Measurements from ENCODE around the gene SERF2.

SERF2 gene

DNA sequence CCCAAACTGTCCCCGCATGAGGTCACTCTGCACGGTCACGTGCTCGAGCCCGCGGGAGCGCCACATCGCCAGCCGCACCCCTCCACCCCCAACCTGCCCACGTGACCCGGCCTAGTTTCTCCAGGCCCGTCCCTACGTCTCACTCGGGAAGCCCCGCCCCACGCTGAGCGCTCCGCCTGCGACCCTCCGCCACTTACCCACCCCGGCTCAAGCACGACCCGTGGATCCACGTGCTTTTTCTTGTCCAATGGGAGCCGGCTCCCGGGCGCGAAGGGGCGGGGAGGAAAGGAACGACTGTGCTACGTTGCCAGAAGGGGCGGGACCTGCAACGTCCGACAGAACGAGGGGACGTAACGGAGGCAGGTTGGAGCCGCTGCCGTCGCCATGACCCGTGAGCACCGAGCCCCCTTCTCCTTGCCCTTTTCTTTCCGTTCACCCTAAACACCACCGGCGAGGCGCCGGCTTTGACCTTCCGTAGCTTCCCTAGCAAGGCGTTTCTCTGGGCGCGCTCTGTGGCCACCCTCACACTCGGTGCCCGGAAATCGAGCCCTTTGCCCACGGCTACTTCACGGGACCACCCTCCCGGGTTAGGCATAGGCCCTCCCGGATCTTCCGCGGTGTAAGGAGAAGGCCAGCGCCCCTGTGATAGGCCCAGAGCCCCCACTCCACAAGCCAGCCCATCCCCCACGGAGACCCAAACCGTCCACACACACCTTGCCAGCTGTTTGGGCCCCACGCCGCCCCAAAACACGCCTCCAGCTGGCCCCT is at the start of gene SERF2:
SERF2 (plus strand) TSS at position 328 of the 768 bp plus-strand sequence; CDS start at position 385, 57 bp downstream.
- peak; percentile 100 for DNase-seq (ENCODE audit: low spot score)

DNA sequence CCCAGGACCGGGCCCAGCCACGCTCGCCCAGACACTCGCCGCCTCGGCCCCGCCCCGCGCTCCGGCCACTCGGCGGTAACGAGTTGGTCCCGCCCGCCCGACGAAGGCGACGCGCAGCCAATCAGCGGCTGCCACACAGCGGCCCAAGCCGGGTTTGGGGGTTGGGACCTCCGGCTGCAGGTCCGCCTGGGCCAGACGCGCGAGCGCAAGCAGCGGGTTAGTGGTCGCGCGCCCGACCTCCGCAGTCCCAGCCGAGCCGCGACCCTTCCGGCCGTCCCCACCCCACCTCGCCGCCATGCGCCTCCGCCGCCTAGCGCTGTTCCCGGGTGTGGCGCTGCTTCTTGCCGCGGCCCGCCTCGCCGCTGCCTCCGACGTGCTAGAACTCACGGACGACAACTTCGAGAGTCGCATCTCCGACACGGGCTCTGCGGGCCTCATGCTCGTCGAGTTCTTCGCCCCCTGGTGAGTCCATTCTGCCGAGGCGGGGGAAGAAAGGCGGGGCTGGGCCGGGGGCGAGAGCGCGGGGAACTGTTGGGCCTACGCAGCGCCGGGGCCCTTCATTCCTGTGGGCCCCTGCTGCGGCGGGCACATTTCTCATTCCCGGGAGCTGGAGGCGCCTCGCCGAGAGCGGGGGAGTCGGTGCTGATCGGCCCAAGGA is 45.7 kb upstream of the SERF2 start, which contains the start of gene PDIA3:
PDIA3 (plus strand) TSS at position 194 of the 658 bp plus-strand sequence; CDS start at position 296, 102 bp downstream.
- peak; percentile 98 for DNase-seq (ENCODE audit: low spot score)

DNA sequence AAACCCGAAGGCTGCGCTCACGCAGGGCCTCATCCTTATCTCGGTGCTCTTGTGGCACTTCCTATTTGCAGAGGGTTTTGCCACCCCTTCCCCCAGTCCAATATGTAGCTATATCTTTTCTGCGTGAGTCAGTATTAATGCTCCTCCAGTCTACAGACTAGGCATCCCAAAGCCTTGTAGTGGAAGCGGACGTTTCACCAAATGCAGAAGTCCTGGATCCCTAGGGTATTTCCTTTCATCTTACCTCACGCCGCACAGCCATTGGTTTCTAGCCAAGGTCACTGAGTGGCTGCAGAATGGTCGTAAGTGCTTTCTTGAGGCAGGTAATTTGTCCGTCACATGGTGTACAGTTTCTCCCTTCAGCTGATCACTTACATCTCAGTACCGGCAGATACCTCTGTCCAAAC is 45.2 kb upstream of the SERF2 start:
- peak; percentile 11 for DNase-seq (ENCODE audit: low spot score)

DNA sequence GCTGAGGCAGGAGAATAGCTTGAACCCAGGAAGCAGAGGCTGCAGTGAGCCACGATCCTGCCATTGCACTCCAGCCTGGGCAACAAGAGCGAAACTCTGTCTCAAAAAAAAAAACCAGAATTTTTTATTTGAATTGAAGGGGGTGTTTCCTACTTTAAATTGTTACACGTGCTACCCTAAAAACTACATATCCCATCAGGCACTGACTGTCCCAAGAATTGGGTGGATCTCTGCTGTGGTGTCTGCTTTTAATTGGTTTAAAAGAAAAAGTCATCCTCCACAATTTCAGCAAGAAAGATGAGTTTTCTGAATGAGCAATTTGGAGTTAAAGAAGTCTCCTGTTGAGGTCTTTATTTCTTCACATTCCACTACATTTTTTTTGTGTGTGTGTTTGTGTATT is 43.7 kb upstream of the SERF2 start:
- DNase-seq (ENCODE audit: low spot score): no peak

DNA sequence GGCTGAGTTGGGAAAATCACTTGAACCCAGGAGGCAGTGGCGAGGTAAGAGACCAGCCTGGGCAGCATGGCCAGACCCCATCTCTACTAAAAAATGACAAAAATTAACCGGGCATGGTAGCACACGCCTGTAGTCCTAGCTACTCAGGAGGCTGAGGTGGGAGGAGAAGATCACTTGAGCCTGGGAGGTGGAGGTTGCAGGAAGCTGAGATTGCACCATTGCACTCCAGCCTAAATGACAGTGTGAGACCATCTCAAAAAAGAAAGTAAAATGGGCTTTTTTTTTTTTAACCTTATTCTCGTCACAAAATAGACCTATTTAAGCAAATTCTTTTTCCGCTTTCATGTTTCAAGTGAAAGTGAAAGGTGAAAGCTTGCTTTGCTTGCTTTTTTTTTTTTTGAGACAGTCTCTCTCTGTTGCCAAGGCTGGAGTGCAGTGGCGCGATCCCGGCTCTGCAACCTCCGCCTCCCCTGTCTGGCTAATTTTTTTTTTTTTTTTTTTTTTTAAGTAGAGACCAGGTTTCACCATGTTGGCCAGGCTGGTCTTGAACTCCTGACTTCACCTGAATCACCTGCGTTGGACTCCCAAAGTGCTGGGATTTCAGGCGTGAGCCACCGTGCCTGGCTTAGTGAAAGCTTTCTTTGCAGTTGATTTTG is 42.3 kb upstream of the SERF2 start:
- no peak for DNase-seq (ENCODE audit: low spot score)

DNA sequence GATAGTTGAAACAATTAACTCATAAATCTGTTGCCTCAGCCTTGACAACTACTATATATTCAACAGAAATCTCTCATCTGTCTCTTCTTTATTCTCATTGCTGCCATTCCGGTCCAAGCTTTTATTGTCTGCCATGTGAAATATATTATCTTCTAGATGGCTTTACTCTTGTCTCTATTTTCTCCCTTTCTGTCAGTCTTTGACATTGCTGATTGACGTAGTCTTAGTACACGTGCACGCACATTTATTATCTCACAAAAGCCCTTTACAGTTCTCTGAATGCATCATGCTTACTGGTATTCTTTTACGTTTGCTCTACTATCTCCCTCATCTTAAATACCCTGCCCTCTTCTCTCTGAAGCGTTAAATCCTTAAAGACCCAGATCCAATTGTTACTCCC is 40.2 kb upstream of the SERF2 start:
- no peak for DNase-seq (ENCODE audit: low spot score)

DNA sequence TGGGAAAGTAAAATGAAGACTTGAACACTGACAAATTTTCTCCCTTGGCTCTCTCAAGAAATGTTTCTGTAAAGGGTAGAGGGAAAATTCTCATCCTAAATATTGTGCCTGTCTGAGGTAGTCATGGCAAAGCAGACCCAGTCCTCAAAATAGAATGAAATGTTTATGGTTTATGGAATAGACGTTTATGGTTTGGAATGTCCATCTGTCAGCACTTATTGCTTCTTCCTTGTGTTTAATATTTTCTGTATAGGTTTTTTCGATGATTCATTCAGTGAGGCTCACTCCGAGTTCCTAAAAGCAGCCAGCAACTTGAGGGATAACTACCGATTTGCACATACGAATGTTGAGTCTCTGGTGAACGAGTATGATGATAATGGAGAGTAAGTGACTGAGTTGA is 29.3 kb upstream of the SERF2 start:
- DNase-seq (ENCODE audit: low spot score): no peak

DNA sequence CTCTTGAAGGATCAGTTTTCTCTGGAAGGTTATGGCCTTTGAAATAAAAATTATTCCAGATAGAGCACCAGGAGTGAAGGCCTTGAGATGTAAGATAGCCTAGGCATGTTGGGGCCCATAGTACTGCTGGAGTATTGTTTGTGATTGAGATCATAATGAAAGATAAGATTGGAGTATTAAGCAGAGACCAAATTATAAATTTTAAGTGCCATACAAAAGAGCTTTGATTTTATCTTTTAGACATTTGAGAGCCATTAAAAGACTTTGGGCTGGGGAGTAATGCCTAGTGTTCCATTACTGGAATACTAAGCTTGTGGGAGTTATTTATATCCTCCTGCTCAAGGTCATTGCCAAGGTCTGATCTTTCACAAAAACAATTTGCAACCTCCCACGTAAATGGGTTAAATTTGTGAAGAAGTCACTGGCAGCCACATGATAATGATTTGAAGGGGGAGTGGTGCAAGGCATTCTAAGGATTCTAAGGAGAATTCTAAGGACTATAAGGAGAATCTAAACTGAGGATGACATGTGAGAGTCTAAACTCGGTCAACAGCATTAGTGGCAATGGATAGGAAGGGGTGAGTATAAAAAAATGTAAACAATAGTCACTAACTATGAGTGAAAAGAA is 28.2 kb upstream of the SERF2 start:
- no peak for DNase-seq (ENCODE audit: low spot score)

DNA sequence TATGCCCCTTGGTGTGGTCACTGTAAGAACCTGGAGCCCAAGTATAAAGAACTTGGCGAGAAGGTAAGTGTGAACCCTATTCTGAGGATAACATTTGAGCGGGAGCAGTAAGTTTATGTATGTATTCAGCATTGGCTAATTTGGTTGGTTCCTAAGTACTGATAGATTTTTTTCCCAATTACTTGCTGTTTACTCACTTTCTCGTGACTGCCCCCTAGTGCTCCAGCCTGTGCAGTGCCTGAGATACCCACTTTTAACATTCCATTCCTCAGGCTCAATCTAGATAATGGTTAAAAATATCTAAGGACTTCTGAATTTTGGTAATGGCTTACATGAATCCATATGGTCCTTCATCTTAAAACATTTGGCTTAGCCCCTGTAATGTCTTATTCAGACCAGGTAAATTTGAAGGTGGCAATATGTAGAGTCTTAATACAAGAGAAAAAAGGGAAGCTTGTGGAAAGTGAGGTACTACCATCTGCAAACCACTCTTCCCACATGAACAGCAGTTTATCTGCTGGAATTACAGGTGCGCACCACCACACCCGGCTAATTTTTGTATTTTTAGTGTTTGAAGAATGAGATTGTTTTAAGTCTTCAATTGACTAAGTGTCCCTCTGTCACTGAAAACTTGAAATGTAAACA is 22.4 kb upstream of the SERF2 start:
- peak; percentile 72 for DNase-seq (ENCODE audit: low spot score)

DNA sequence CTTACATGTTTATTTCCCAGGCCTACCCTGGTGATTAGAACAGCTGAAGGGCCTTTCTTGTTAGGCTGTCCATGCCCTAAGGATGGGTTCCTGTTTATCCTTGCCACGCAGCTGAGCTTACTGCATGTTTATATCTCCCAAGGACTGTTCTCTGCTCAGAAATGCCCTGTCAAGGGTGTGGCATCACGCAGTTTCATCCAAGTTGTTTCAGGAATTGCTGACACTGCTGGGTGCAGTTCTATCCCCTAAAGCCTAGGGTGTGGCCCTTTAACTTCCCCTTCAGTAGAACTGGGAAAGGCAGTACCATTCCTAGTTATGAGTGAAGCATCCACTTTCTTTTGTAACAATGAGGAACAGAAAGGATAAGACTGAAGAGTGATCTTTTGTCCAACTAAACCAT is 20.3 kb upstream of the SERF2 start:
- no peak for DNase-seq (ENCODE audit: low spot score)

DNA sequence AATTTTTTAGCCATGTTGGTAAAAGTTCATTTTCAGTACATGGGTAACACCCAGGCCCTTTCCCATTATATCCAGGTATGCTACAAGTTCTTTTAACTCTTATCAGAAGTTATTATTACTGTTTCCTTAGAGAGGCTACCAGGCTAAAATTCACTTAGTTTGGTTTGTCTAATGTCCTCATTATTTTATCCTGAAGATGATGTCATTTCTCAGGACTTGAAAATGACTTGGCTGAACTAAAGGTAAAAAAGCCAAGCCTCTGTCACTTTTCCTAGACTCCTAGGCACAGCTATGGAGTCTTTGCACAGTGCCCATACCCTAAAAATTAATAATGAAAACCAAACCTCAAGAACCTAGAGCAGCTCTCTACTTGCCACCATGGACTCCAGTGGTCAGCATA is 19.5 kb upstream of the SERF2 start:
- no peak for DNase-seq (ENCODE audit: low spot score)

DNA sequence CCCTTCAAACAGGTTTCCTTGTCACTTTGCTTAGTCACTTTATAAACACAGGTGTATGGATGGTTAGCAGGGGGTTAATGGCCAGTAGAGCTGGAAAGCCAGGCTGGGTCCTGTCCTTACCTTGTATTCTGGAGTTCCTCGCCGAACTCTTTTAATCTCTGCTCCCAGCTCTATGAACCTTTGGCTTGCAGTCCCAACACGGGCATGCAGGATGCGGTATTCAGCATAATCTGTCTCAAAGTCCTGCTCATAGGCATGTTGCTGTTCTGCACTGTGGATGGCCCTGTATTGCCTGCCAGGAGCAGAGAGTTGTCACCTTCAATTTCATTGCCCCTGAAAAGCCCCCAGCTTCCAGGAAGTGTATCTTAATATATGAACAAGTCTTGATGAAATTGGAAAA is 18.1 kb upstream of the SERF2 start:
- DNase-seq (ENCODE audit: low spot score): no peak

DNA sequence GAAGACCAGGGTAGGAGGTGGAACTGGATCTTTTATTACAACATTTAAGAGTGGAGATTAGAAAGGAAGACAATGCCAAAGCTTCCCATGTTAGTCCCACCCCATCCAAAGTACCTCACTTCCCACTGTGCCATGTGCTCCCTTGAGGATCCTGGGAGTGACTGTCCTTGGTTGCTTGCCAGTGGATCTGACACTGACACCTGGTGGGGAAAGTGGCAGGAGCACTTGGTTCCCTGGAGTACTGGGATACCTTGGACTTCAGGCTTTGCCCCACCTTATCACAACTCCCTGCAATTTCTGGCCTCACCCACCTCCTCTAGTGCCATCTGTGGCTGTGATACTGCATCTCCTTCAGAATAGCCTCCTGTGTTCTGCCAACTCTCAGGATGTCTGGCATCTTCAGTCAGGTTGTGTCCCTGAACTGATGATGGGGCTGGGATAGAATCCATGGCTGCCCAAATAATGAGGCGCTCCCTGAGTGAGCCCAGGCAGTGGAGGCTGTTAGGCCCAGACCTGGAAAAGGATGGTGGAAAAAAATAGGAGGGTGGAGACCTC is 16.6 kb upstream of the SERF2 start:
- peak; percentile 39 for DNase-seq (ENCODE audit: low spot score)

DNA sequence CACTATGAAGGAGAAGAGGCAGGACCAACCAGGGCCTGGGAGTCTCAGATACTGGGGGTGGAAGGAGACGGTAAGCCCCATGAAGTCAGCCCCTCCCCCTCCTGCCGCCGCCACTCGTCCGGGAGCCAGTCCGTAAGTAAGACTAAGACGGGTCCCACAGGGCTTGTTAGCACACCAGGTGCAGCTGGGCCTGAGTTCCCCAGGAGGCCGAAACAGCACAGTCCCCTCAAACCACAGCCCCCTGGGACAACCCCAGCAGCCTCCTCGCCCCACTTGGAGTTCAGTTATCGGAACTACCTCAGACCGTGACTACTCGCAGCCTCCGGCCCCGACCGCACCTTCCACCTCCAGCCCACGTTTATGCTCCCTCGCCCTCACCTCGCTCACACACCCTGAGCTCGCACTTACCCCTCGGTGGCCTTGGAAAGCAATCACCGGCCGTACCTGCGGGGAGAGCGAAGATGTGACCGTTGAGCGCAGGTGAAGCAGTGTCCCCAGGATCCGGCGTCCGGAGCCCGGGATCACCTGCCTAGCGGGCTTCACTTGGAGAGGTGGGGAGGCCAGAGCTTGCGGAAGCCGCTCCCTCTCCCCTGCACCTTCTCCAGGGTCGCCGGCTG is 15.9 kb upstream of the SERF2 start:
- DNase-seq (ENCODE audit: low spot score): peak; percentile 33

DNA sequence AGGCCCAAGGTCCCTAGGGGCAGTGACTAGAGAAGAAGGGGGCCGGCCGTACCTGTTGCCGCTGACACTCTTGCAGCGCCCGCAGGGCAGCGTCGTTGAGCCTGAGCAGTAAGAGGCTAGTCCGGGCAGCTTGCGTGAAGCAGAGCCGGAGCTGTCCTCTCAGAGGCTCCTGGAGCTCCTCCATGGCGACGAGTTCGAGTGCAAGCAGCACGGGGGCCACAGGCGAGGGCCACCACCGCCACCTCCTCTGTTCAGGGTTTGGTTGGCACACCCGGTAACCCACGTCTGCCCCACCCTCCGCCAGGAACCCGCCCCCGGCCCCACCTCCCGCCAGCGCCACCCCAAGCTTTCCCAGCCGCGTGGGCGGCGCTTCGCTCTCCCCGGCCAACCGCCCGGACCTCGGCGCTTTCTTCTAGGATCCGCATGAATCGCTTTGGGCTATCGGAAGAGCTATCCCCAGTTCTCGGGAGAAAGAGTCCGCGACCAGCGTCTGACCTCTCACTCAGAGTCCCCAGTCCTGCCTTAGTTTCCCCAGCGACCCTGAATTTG is 15.3 kb upstream of the SERF2 start, which contains the start of gene ELL3:
ELL3 (minus strand) TSS at position 249 of the 549 bp plus-strand sequence; CDS start at position 184, 65 bp downstream.
- DNase-seq (ENCODE audit: low spot score): peak; percentile 73

DNA sequence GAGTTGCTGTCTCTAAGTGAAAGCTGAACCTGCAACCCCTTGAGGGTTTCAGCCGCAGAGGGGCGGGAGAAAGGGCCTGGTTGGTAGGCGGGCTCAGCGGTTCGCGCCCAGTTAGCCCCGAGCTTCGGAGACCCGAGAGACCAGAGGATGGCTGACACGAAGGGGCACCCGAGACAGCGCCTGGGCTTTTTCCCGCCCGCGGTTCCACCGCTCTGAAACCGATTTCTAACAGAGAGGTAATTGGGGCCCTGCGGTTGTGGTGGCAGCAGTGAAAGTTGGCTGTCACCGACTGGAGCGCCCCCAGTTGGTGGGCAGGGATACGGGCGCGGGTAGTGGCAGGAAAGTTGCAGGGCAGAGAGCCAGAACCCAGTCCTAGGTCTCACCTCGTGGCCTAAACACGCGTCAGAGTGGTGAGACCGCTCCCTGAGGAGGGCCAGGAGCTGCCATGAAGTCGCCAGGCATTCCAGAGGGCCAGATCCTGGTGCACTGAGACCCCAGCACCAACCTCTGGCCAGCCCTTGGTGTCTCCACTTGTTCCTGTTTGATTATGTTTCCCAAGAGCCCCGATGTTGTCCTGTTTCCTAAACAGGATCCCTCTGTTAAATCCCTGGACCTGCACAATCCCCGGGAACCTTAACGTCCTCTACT is 14.7 kb upstream of the SERF2 start:
- DNase-seq (ENCODE audit: low spot score): peak; percentile 67

DNA sequence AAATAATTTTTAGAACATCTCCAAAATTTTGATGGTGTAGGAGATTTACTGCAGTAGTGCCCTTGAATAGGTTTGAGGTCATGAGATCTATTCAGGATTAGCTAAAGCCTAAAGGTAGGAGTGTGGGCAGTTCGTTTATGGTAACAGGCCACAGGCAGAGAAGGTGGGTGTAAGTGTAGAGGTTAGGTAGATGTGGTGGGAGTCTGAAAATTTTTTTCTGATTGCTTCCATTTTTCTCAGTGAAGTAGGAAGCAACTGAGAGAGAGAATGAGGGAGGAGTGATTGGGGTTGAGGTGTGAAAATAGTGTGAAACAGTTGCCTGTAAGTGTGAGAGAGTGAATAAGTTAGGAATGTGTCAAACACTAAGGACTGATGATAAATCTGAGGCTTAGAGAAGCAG is 13.1 kb upstream of the SERF2 start:
- DNase-seq (ENCODE audit: low spot score): no peak

DNA sequence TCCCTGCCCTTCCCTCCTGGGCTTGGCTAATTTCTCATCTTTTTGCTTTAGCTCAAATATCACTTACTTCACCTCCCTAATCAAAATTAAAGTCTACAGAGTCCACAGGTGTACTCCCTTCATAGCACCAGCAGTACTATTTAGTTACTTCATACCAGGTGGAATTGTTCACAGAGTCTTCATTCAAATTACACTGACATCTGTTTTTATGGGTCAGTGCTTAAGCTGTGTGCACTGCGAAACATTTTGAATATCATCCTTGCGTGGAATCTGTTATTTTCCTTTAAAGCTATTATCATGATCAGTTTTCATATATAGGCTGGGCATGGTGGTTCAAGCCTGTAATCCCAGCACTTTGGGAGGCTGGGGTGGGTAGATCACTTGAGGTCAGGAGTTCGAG is 2.7 kb upstream of the SERF2 start:
- DNase-seq (ENCODE audit: low spot score): no peak

DNA sequence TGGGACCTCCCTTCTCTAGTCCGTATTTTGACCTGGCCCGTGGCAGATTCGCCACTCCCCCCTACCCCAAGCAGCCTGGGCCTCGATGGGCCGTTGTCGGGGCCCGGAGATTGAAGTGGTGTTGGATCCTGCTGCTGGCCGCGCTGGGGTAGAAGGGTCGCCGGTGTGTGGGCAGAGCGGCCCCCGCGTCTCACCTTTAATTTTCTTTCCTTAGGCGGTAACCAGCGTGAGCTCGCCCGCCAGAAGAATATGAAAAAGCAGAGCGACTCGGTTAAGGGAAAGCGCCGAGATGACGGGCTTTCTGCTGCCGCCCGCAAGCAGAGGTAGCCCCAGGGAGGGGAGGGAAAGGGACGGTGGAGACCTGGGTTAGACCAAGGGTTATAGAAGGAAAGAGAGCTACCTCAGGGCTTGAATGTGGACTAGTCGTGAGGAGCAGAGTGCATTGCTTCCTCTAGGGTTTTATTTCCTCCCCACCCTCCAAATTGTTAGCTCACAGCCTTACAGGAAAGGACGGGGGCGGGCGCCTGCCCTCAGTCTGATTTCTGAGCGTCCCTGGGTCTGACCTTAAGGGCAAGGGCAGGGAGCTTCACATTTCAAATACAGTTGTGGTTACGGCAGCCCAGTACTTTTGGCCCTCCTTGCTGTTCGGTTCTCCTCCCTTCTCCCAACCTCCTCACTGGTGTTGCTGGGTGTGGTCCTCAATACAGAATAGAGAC is 799 bp downstream of the SERF2 start:
- peak; percentile 28 for DNase-seq (ENCODE audit: low spot score)

DNA sequence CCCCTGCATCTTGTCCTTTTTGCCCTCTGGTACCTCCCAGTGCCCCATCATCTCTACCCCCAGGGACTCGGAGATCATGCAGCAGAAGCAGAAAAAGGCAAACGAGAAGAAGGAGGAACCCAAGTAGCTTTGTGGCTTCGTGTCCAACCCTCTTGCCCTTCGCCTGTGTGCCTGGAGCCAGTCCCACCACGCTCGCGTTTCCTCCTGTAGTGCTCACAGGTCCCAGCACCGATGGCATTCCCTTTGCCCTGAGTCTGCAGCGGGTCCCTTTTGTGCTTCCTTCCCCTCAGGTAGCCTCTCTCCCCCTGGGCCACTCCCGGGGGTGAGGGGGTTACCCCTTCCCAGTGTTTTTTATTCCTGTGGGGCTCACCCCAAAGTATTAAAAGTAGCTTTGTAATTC is 1.5 kb downstream of the SERF2 start:
- DNase-seq (ENCODE audit: low spot score): no peak

Measured in iPS-NIHi11 (cell line).